ENCODE measurements around the gene WLS. TPM values are rescaled to one million over a fixed set of nuclear protein-coding genes. Genes with fewer than 3 reads are reported as not detected.

WLS gene
- total RNA-seq, 1 donor from 2014 or later = not detected

- Mint-ChIP-seq H3K4me1 (peaks cover 3% of the 10 kb centered on the region), H3K4me3 (no peak overlapping the region), H3K9me3 (no peaks in the 10 kb centered on the region), H3K27ac (no peak overlapping the region), H3K27me3 (peaks cover 8% of the 10 kb centered on the region), H3K36me3 (ENCODE audit: low read depth) (no peaks in the 10 kb centered on the region)
- no peak for DNase-seq
- intact Hi-C loops (cut with micrococcal nuclease) = no loop called here
These were observed 119.5 kb downstream of the WLS start for GRCh38 chr1:68112835-68113243.

- H3K27me3 Mint-ChIP-seq = peaks cover 8% of the 10 kb centered on the region
- H3K27ac Mint-ChIP-seq = no peak overlapping the region
- H3K4me1 Mint-ChIP-seq = peaks cover under 1% of the 10 kb centered on the region
- no peak overlapping the region for H3K4me3 Mint-ChIP-seq
- no peaks in the 10 kb centered on the region for H3K9me3 Mint-ChIP-seq
- DNase-seq = no peak
- intact Hi-C loops (cut with micrococcal nuclease) = no loop called here
- no peaks in the 10 kb centered on the region for H3K36me3 Mint-ChIP-seq (ENCODE audit: low read depth)
These were observed 120.5 kb downstream of the WLS start for GRCh38 chr1:68111519-68112436.

DNA sequence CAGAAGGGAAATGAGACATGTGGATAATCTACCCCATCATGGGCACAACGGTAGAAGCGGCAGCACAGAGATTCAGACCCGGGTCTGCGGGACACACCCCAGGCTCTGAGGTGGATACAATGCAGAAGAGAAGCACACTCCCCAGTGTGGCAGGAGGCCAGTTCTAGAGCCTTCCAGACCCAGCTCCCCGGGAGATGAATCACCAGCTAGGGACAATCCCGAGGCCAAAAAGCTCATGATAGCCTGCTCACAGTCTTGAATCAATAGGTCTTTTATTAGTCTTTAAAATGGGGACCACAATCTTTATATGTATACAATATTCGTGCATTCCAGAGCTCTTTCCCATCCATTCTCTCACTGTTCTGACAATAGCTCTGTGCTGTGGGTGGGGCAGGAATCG lies 124.6 kb downstream of the WLS start:
- intact Hi-C loops (cut with micrococcal nuclease) = no loop called here
- no peaks in the 10 kb centered on the region for H3K4me1 Mint-ChIP-seq
- no peak overlapping the region for H3K4me3 Mint-ChIP-seq
- H3K36me3 Mint-ChIP-seq (ENCODE audit: low read depth) = no peaks in the 10 kb centered on the region
- peaks cover 8% of the 10 kb centered on the region for H3K27me3 Mint-ChIP-seq
- DNase-seq = no peak
- H3K27ac Mint-ChIP-seq = no peak overlapping the region
- H3K9me3 Mint-ChIP-seq = no peaks in the 10 kb centered on the region

- H3K27me3 Mint-ChIP-seq = peaks cover 2% of the 10 kb centered on the region
- H3K36me3 Mint-ChIP-seq (ENCODE audit: low read depth) = no peaks in the 10 kb centered on the region
- peak; percentile 6 for DNase-seq
- no peaks in the 10 kb centered on the region for H3K9me3 Mint-ChIP-seq
- H3K27ac Mint-ChIP-seq = no peak overlapping the region
- H3K4me1 Mint-ChIP-seq = no peaks in the 10 kb centered on the region
- no peak overlapping the region for H3K4me3 Mint-ChIP-seq
- intact Hi-C loops (cut with micrococcal nuclease) = no loop called here
These were observed 128.3 kb downstream of the WLS start for GRCh38 chr1:68103884-68104554.

- H3K4me1 Mint-ChIP-seq = no peaks in the 10 kb centered on the region
- DNase-seq = peak; percentile 17
- H3K9me3 Mint-ChIP-seq = no peaks in the 10 kb centered on the region
- H3K27ac Mint-ChIP-seq = no peak overlapping the region
- H3K27me3 Mint-ChIP-seq = peaks cover 2% of the 10 kb centered on the region
- intact Hi-C loops (cut with micrococcal nuclease) = no loop called here
- H3K36me3 Mint-ChIP-seq (ENCODE audit: low read depth) = no peaks in the 10 kb centered on the region
- no peak overlapping the region for H3K4me3 Mint-ChIP-seq
These were observed 129.2 kb downstream of the WLS start for GRCh38 chr1:68103011-68103545.

GRCh38 chr1:68101829-68102228 lies 130.5 kb downstream of the WLS start:
- intact Hi-C loops (cut with micrococcal nuclease) = no loop called here
- no peak overlapping the region for H3K4me3 Mint-ChIP-seq
- no peaks in the 10 kb centered on the region for H3K9me3 Mint-ChIP-seq
- peaks cover 5% of the 10 kb centered on the region for H3K27me3 Mint-ChIP-seq
- DNase-seq = peak; percentile 28
- H3K4me1 Mint-ChIP-seq = no peaks in the 10 kb centered on the region
- no peak overlapping the region for H3K27ac Mint-ChIP-seq
- no peaks in the 10 kb centered on the region for H3K36me3 Mint-ChIP-seq (ENCODE audit: low read depth)

- no peak for DNase-seq
- Mint-ChIP-seq H3K27ac (no peak overlapping the region), H3K36me3 (ENCODE audit: low read depth) (no peaks in the 10 kb centered on the region), H3K4me3 (no peak overlapping the region), H3K9me3 (no peaks in the 10 kb centered on the region), H3K27me3 (peaks cover 5% of the 10 kb centered on the region), H3K4me1 (no peaks in the 10 kb centered on the region)
- intact Hi-C loops (cut with micrococcal nuclease) = no loop called here
These were observed 131.8 kb downstream of the WLS start for GRCh38 chr1:68100571-68100970.

GRCh38 chr1:68093737-68094136 lies 138.6 kb downstream of the WLS start:
- Mint-ChIP-seq H3K27me3 (peaks cover 3% of the 10 kb centered on the region), H3K36me3 (ENCODE audit: low read depth) (no peaks in the 10 kb centered on the region), H3K4me3 (no peak overlapping the region), H3K27ac (no peak overlapping the region), H3K4me1 (no peaks in the 10 kb centered on the region), H3K9me3 (no peaks in the 10 kb centered on the region)
- intact Hi-C loops (cut with micrococcal nuclease) = no loop called here
- no peak for DNase-seq

- no peak overlapping the region for H3K4me3 Mint-ChIP-seq
- H3K27me3 Mint-ChIP-seq = no peaks in the 10 kb centered on the region
- H3K4me1 Mint-ChIP-seq = no peaks in the 10 kb centered on the region
- H3K9me3 Mint-ChIP-seq = no peaks in the 10 kb centered on the region
- intact Hi-C loops (cut with micrococcal nuclease) = no loop called here
- DNase-seq = no peak
- no peaks in the 10 kb centered on the region for H3K36me3 Mint-ChIP-seq (ENCODE audit: low read depth)
- no peak overlapping the region for H3K27ac Mint-ChIP-seq
These were observed 145.1 kb downstream of the WLS start for GRCh38 chr1:68087184-68087583.

- Mint-ChIP-seq H3K4me3 (no peak overlapping the region), H3K27ac (no peak overlapping the region), H3K4me1 (no peaks in the 10 kb centered on the region), H3K27me3 (no peaks in the 10 kb centered on the region), H3K9me3 (no peaks in the 10 kb centered on the region), H3K36me3 (ENCODE audit: low read depth) (no peaks in the 10 kb centered on the region)
- intact Hi-C loops (cut with micrococcal nuclease) = no loop called here
- DNase-seq = no peak
These were observed 146.6 kb downstream of the WLS start for GRCh38 chr1:68085752-68086151.

DNA sequence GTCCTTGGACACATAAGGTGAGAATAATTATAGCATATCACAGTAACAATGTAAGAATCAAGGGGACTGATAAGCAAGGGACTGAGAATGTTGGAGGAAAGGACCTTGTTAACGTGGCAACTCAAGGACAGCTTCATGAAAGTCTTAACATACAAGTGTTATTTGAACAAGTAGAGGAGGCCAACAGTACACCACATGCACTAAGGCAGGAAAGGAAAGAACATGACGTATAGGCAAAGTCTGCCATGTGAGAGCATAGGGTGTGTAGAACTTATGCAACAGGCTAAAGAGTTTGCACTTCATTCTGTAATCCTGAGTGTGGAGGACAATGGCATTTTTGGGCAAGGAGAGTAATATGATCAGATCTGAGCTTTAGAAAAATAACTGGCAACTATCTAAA lies 148.6 kb downstream of the WLS start:
- no peaks in the 10 kb centered on the region for H3K27me3 Mint-ChIP-seq
- H3K27ac Mint-ChIP-seq = no peak overlapping the region
- no peaks in the 10 kb centered on the region for H3K9me3 Mint-ChIP-seq
- H3K4me3 Mint-ChIP-seq = no peak overlapping the region
- intact Hi-C loops (cut with micrococcal nuclease) = no loop called here
- H3K4me1 Mint-ChIP-seq = no peaks in the 10 kb centered on the region
- DNase-seq = no peak
- no peaks in the 10 kb centered on the region for H3K36me3 Mint-ChIP-seq (ENCODE audit: low read depth)

DNA sequence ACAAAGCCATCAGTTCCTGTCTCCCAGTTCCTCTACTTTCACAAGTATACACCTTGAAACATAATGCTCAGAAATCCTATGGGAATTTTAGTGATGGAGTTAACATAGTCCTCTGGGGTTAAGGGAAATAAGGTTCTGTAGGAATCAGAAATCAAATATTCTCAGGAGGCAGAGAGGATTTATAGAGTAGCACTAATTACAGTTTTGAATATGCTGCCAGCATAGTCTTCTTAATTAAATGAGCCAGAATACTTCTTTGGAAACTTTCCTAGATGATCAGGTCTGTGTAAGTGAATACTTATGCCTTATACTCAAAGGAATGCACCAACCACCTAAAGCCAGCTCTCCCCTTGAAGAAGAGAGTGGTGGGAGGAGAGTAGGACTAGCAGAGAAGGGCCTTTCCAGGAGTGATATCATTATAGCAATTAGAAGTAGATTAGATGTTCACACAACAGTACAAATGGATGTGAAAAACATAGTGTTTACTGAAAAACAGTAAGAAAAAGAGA lies 150.5 kb downstream of the WLS start:
- Mint-ChIP-seq H3K27me3 (no peaks in the 10 kb centered on the region), H3K4me3 (no peak overlapping the region), H3K4me1 (no peaks in the 10 kb centered on the region), H3K9me3 (no peaks in the 10 kb centered on the region), H3K36me3 (ENCODE audit: low read depth) (no peaks in the 10 kb centered on the region), H3K27ac (no peak overlapping the region)
- no peak for DNase-seq
- intact Hi-C loops (cut with micrococcal nuclease) = no loop called here

DNA sequence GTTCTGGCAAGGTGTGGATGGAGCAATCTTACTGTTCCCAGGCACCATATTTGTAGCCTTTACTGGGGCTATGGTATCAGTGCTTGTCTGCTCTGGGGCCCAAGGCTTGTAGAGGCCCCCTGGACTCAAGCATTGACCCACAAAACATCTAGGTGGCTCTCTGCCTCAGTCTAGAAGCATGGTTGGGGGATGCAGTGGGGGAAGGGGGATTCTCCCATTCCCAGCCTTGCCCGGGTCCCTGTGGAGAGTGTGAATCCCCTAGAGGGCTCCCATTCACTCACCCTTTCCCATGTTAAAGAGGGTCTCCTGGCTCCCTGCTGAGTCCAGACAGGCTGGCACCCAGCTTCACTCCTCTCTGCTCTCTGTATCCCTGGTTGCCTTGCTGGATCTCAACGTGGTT lies 153.7 kb downstream of the WLS start:
- Mint-ChIP-seq H3K27me3 (no peaks in the 10 kb centered on the region), H3K27ac (no peak overlapping the region), H3K9me3 (no peaks in the 10 kb centered on the region), H3K36me3 (ENCODE audit: low read depth) (no peaks in the 10 kb centered on the region), H3K4me1 (no peaks in the 10 kb centered on the region), H3K4me3 (no peak overlapping the region)
- no peak for DNase-seq
- intact Hi-C loops (cut with micrococcal nuclease) = no loop called here
